ENCODE measurements around the gene ASCC2.

DNA sequence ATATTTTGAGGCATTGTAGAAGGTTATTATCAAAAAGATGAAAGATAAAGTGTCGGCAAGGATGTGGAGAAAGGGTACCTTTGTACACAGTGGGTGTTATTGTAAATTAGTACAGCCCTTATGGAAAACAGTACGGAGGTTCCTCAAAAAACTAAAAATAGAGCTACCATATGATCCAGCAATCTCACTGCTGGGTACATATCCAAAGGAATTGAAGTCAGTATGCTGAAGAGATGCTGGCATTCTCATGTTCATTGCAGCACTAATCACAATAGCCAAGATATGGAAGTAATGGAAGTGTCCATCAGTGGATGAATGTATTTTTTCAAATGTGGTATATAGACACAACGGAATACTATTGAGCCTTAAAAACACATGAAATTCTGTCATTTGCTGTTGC, 29.8 kb upstream of the ASCC2 start:
- no peak for TF ChIP-seq POLR2A (IDR thresholded peaks at IDR 0.05)
- TF ChIP-seq CTCF (IDR thresholded peaks at IDR 0.05 in 4 of 5, conservative IDR thresholded peaks at IDR 0.05 in 1 of 5), result no peak

All from gastrocnemius medialis (tissue), 4 donors.